ENCODE results near the gene TRIM54. TPM values are rescaled to one million over a fixed set of nuclear protein-coding genes. Genes with fewer than 3 reads are reported as not detected.
A peak's percentile ranks its signal among the peaks of the same experiment; 100 is the strongest.

Gene TRIM54
- 285 TPM for total RNA-seq
- long read RNA-seq, transcript TRIM54-202 (9 exons, 1,967 nt) = major isoform, 106 of 198 reads
- long read RNA-seq, transcript TRIM54-201 (10 exons, 2,027 nt) = minor isoform, 8 of 198 reads
- long read RNA-seq, partial matches to known transcripts = 57 of 198 reads
- long read RNA-seq, other reads (novel, unspliced or antisense) = 27 of 198 reads

- H3K27me3 ChIP-seq (ENCODE audit: low read depth) = peaks cover 32% of the 10 kb centered on the region
- H3K4me3 ChIP-seq = peak within 1 kb of the TSS; percentile 74
- peak; percentile 39 for DNase-seq
- intact Hi-C loops (cut with micrococcal nuclease) = no loop called here
- no peak for TF ChIP-seq CTCF (IDR thresholded peaks at IDR 0.05; ENCODE audit: borderline replicate concordance)
- H3K27ac ChIP-seq (replicated peaks) = peak within 1 kb of the TSS; percentile 93
- H3K4me1 ChIP-seq = peaks cover 32% of the 10 kb centered on the region
- H3K36me3 ChIP-seq = no peaks in the 10 kb centered on the region
- no peaks in the 10 kb centered on the region for H3K9me3 ChIP-seq (replicated peaks)
These were observed at the start of gene TRIM54 for GRCh38 chr2:27281855-27282559. Gene TRIM54 (plus strand): TSS chr2:27282429. CDS start chr2:27282732, 303 bp downstream.

- intact Hi-C loops (cut with micrococcal nuclease) = no loop called here
- Histone ChIP-seq H3K36me3 (peaks cover 97% of the 10 kb centered on the region), H3K4me3 (no peak overlapping the region), H3K9me3 (replicated peaks) (no peaks in the 10 kb centered on the region), H3K27ac (replicated peaks) (no peak overlapping the region), H3K27me3 (ENCODE audit: low read depth) (no peaks in the 10 kb centered on the region), H3K4me1 (no peaks in the 10 kb centered on the region)
- TF ChIP-seq CTCF (IDR thresholded peaks at IDR 0.05; ENCODE audit: borderline replicate concordance) = no peak
- DNase-seq = no peak
These were observed 48.9 kb upstream of the TRIM54 start for GRCh38 chr2:27233341-27233740.

GRCh38 chr2:27236136-27236535 is 46.1 kb upstream of the TRIM54 start:
- H3K27ac ChIP-seq (replicated peaks) = no peak overlapping the region
- no peaks in the 10 kb centered on the region for H3K27me3 ChIP-seq (ENCODE audit: low read depth)
- no peaks in the 10 kb centered on the region for H3K9me3 ChIP-seq (replicated peaks)
- H3K36me3 ChIP-seq = peaks cover 100% of the 10 kb centered on the region
- no peak for TF ChIP-seq CTCF (IDR thresholded peaks at IDR 0.05; ENCODE audit: borderline replicate concordance)
- no peak for DNase-seq
- H3K4me1 ChIP-seq = no peaks in the 10 kb centered on the region
- intact Hi-C loops (cut with micrococcal nuclease) = no loop called here
- H3K4me3 ChIP-seq = no peak overlapping the region

- Histone ChIP-seq H3K4me1 (no peaks in the 10 kb centered on the region), H3K27me3 (ENCODE audit: low read depth) (no peaks in the 10 kb centered on the region), H3K36me3 (peaks cover 100% of the 10 kb centered on the region), H3K4me3 (no peak overlapping the region), H3K27ac (replicated peaks) (no peak overlapping the region), H3K9me3 (replicated peaks) (no peaks in the 10 kb centered on the region)
- intact Hi-C loops (cut with micrococcal nuclease) = no loop called here
- DNase-seq = no peak
- TF ChIP-seq CTCF (IDR thresholded peaks at IDR 0.05; ENCODE audit: borderline replicate concordance) = no peak
These were observed 45.6 kb upstream of the TRIM54 start for GRCh38 chr2:27236626-27237025.

- DNase-seq = no peak
These were observed 44.8 kb upstream of the TRIM54 start for GRCh38 chr2:27237341-27237945.

More at GRCh38 chr2:27237341-27237945, 44.8 kb upstream of the TRIM54 start:
- H3K36me3 ChIP-seq = peaks cover 100% of the 10 kb centered on the region
- no peak for TF ChIP-seq CTCF (IDR thresholded peaks at IDR 0.05; ENCODE audit: borderline replicate concordance)
- intact Hi-C loops (cut with micrococcal nuclease) = no loop called here
- no peak overlapping the region for H3K27ac ChIP-seq (replicated peaks)
- no peaks in the 10 kb centered on the region for H3K27me3 ChIP-seq (ENCODE audit: low read depth)
- peaks cover 2% of the 10 kb centered on the region for H3K4me1 ChIP-seq
- H3K9me3 ChIP-seq (replicated peaks) = no peaks in the 10 kb centered on the region
- no peak overlapping the region for H3K4me3 ChIP-seq

All from left ventricle myocardium inferior (tissue), 1 donor.